ENCODE results near the gene UTS2B. TPM values are rescaled to one million over a fixed set of nuclear protein-coding genes. Genes with fewer than 3 reads are reported as not detected.

Gene UTS2B
- total and polyA plus RNA-seq, 10 of the 15 experiments (the other 5 are each of a cell fraction or from before 2014, with no cell fraction given) = 0.15 to 0.72 (median 0.44) TPM

DNA sequence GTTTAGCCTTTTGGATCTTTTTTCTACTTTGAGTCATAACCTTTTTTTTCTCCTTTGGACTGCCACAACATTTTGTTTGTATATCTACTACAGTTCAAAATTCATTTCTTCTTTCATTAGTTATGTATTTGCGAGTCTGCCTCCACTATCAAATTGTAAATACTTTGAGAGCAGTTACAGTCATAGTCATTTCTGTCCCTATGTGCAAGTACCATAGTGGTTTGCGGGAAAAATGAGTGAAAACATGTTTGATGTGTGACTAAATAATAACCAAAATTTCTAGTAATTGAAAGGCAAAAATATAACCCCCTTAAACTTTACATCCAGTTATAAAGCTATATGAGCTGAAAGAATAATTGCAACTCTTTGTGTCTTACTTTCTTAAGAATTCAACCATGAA lies 46.9 kb downstream of the UTS2B start (continued):
- TF ChIP-seq TAF1 (IDR thresholded peaks at IDR 0.05; ENCODE audit: borderline replicate concordance, low read depth, low read length) (no peak), MEF2B (IDR thresholded peaks at IDR 0.05; ENCODE audit: partially characterized antibody, poor library complexity, severe bottlenecking) (no peak), NFIC (IDR thresholded peaks at IDR 0.05; ENCODE audit: low read depth, low read length) (peak; percentile 83), ETV6 (conservative IDR thresholded peaks at IDR 0.05 in 1 of 2, IDR thresholded peaks at IDR 0.05 in 1 of 2; ENCODE audit: borderline replicate concordance in 1 of 2, low read depth in 1 of 2) (peak in 1 of 2 experiments; percentile 29; a peak in 1 of 4 replicates), HDGF (IDR thresholded peaks at IDR 0.05) (no peak), MEF2A (IDR thresholded peaks at IDR 0.05; ENCODE audit: insufficient read depth, low read depth, low read length) (0 out of 2 replicates have a peak, but pooled peaks have one; percentile 39), CREM (IDR thresholded peaks at IDR 0.05; ENCODE audit: low read depth) (peak; percentile 72; the same call in 1 of the 2 replicates), RUNX3 (IDR thresholded peaks at IDR 0.05; ENCODE audit: low read length) (peak; percentile 96)
- TF ChIP-seq, protein P1, sequence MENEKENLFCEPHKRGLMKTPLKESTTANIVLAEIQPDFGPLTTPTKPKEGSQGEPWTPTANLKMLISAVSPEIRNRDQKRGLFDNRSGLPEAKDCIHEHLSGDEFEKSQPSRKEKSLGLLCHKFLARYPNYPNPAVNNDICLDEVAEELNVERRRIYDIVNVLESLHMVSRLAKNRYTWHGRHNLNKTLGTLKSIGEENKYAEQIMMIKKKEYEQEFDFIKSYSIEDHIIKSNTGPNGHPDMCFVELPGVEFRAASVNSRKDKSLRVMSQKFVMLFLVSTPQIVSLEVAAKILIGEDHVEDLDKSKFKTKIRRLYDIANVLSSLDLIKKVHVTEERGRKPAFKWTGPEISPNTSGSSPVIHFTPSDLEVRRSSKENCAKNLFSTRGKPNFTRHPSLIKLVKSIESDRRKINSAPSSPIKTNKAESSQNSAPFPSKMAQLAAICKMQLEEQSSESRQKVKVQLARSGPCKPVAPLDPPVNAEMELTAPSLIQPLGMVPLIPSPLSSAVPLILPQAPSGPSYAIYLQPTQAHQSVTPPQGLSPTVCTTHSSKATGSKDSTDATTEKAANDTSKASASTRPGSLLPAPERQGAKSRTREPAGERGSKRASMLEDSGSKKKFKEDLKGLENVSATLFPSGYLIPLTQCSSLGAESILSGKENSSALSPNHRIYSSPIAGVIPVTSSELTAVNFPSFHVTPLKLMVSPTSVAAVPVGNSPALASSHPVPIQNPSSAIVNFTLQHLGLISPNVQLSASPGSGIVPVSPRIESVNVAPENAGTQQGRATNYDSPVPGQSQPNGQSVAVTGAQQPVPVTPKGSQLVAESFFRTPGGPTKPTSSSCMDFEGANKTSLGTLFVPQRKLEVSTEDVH (IDR thresholded peaks at IDR 0.05; ENCODE audit: low read depth, partially characterized antibody) = no peak
